ENCODE data around the gene TCFL5.

TCFL5 gene

GRCh38 chr20:62801284-62802010, 60.2 kb downstream of the TCFL5 start:
- Histone ChIP-seq H3K27me3 (ENCODE audit: insufficient read depth, low read depth) (no peaks in the 10 kb centered on the region), H2AFZ (ENCODE audit: low read depth) (no peak overlapping the region), H3K27ac (no peak overlapping the region), H4K20me1 (ENCODE audit: insufficient read depth) (no peaks in the 10 kb centered on the region), H3K4me1 (ENCODE audit: low read depth, poor library complexity, severe bottlenecking) (peaks cover 16% of the 10 kb centered on the region), H3K79me2 (ENCODE audit: insufficient read depth, low read depth) (peaks cover 12% of the 10 kb centered on the region), H3K36me3 (ENCODE audit: insufficient read depth) (peaks cover 7% of the 10 kb centered on the region; the same call in 1 of the 2 replicates), H3K9ac (no peak overlapping the region), H3K4me2 (no peak overlapping the region), H3K4me3 (IDR thresholded peaks at IDR 0.05; ENCODE audit: insufficient read depth, low read depth, low read length) (no peak overlapping the region)
- no peak for TF ChIP-seq CTCF (conservative IDR thresholded peaks at IDR 0.05; ENCODE audit: low read depth, low read length)

GRCh38 chr20:62800314-62801259, 61.0 kb downstream of the TCFL5 start:
- TF ChIP-seq CTCF (conservative IDR thresholded peaks at IDR 0.05; ENCODE audit: low read depth, low read length): no peak

GRCh38 chr20:62799873-62800272, 61.7 kb downstream of the TCFL5 start:
- peaks cover 7% of the 10 kb centered on the region; the same call in 1 of the 2 replicates for H3K36me3 ChIP-seq (ENCODE audit: insufficient read depth)
- H3K79me2 ChIP-seq (ENCODE audit: insufficient read depth, low read depth): no peaks in the 10 kb centered on the region
- no peak for TF ChIP-seq CTCF (conservative IDR thresholded peaks at IDR 0.05; ENCODE audit: low read depth, low read length)
- no peaks in the 10 kb centered on the region for H3K27me3 ChIP-seq (ENCODE audit: insufficient read depth, low read depth)
- H3K27ac ChIP-seq: no peak overlapping the region
- no peak overlapping the region for H3K9ac ChIP-seq
- no peak overlapping the region for H2AFZ ChIP-seq (ENCODE audit: low read depth)
- H4K20me1 ChIP-seq (ENCODE audit: insufficient read depth): no peaks in the 10 kb centered on the region
- no peak overlapping the region for H3K4me2 ChIP-seq
- no peak overlapping the region for H3K4me3 ChIP-seq (IDR thresholded peaks at IDR 0.05; ENCODE audit: insufficient read depth, low read depth, low read length)
- peaks cover 12% of the 10 kb centered on the region for H3K4me1 ChIP-seq (ENCODE audit: low read depth, poor library complexity, severe bottlenecking)

More at GRCh38 chr20:62800314-62801259, 61.0 kb downstream of the TCFL5 start:
- Histone ChIP-seq H3K27me3 (ENCODE audit: insufficient read depth, low read depth) (no peaks in the 10 kb centered on the region), H3K4me3 (IDR thresholded peaks at IDR 0.05; ENCODE audit: insufficient read depth, low read depth, low read length) (no peak overlapping the region), H2AFZ (ENCODE audit: low read depth) (no peak overlapping the region), H3K27ac (no peak overlapping the region), H4K20me1 (ENCODE audit: insufficient read depth) (no peaks in the 10 kb centered on the region), H3K4me2 (no peak overlapping the region), H3K79me2 (ENCODE audit: insufficient read depth, low read depth) (peaks cover 3% of the 10 kb centered on the region), H3K36me3 (ENCODE audit: insufficient read depth) (peaks cover 7% of the 10 kb centered on the region; the same call in 1 of the 2 replicates), H3K4me1 (ENCODE audit: low read depth, poor library complexity, severe bottlenecking) (peaks cover 11% of the 10 kb centered on the region), H3K9ac (no peak overlapping the region)

- no peaks in the 10 kb centered on the region for H3K79me2 ChIP-seq (ENCODE audit: insufficient read depth, low read depth)
- H3K4me3 ChIP-seq (IDR thresholded peaks at IDR 0.05; ENCODE audit: insufficient read depth, low read depth, low read length): no peak overlapping the region
- no peaks in the 10 kb centered on the region for H4K20me1 ChIP-seq (ENCODE audit: insufficient read depth)
- H3K4me1 ChIP-seq (ENCODE audit: low read depth, poor library complexity, severe bottlenecking): peaks cover 16% of the 10 kb centered on the region
- H3K4me2 ChIP-seq: no peak overlapping the region
- no peaks in the 10 kb centered on the region for H3K27me3 ChIP-seq (ENCODE audit: insufficient read depth, low read depth)
- no peak for TF ChIP-seq CTCF (conservative IDR thresholded peaks at IDR 0.05; ENCODE audit: low read depth, low read length)
- no peak overlapping the region for H3K9ac ChIP-seq
- peaks cover 7% of the 10 kb centered on the region; the same call in 1 of the 2 replicates for H3K36me3 ChIP-seq (ENCODE audit: insufficient read depth)
- H3K27ac ChIP-seq: no peak overlapping the region
- no peak overlapping the region for H2AFZ ChIP-seq (ENCODE audit: low read depth)
Measured at GRCh38 chr20:62799459-62799858, 62.2 kb downstream of the TCFL5 start.
